NCI-H460 (cell line): ENCODE results near the gene C2orf76. TPM values are rescaled to one million over a fixed set of nuclear protein-coding genes. Genes with fewer than 3 reads are reported as not detected.
"Not testable (repeated sequence)": the region's sequence is repeated elsewhere in the genome, so short reads cannot be mapped to it uniquely, and the experiment has no call there.

Source experiments
- DNase-seq: peaks from one replicate; pipeline ENCODE4 v3.0.0-alpha.2; 2016; ENCODE audit warnings: low read depth; ENCODE audit errors: extremely low read depth
- polyA plus RNA-seq: library from polyadenylated mRNA; depleted of rRNA; stranded (reverse); fragments of >200 nt; gene quantifications from 2 replicates; pipeline ENCODE4 v1.2.3, GENCODE V29; 2014; cell fraction: nucleus; rRNA removed
- total RNA-seq: library from RNA; depleted of rRNA; stranded (reverse); fragments of >200 nt; shearing (Covaris generic); gene quantifications from 2 replicates; pipeline ENCODE4 v1.2.3, GENCODE V29; 2014; rRNA removed

Gene C2orf76
- total RNA-seq = 21.8 and 24.0 TPM in 2 replicates
- 3.1 and 12.1 TPM in 2 replicates for polyA plus RNA-seq

DNA sequence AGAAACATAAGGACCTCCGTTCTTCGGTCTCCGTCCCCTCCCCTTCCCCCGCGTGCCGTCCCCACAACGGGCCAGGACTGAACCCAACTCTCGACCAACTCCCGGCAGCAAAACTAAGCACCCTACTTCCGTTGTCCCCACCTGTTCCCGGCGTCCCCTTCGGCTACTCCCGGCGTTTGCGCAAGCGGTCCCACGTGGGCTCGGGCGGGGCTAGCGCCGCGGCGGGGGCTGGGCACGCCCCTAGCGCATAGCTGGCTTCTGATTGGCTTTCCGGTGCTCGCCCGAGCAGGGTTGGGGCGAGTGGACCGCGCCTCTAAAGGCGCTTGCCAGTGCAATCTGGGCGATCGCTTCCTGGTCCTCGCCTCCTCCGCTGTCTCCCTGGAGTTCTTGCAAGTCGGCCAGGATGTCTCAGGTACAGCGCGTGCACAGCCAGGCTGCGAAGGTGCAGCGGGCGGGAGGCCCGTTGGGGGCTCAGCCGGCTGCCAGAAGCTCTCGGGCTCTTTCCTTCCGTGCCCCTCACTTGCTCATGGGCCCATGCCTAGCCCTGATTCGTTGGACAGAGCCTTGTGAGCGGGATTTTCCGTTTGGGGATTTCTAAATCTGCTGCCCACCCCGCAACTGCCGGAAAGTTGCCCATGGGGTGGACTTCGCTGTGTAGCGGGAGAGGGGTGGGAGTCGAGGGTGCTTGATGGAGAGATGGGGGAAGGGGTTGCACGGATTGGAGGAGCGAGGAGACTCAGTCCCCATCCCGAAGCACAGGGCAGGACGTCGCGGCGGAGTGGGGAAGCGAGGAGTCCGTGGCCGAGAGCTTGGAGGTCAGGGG, at the start of gene C2orf76, which contains the start of gene DBI:
C2orf76 (minus strand) TSS at position 186 of the 823 bp plus-strand sequence. CDS start 26,875 bp downstream, outside the sequence.
DBI (plus strand) TSS at position 329 of the 823 bp plus-strand sequence; CDS start at position 404, 75 bp downstream.
- peak; percentile 94 for DNase-seq

DNA sequence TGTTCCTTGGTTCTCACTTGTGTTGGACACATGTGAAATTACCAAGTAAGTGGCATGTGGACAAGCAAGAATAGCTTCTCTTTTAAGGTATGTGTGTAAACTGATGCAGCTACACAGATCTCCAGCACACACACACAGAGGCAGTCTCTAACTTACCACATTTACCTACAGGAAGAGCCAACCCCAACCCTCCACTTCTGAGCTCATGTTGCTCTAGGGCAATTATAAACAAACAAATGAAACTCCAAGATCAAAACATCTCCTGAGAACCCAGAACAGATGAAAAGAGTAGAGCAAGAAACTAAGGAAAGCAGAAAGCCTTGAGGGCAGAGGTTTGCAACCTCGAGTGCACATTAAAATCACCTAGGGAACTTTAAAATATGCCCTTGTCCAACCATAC, 49.0 kb upstream of the C2orf76 start:
- no peak for DNase-seq

DNA sequence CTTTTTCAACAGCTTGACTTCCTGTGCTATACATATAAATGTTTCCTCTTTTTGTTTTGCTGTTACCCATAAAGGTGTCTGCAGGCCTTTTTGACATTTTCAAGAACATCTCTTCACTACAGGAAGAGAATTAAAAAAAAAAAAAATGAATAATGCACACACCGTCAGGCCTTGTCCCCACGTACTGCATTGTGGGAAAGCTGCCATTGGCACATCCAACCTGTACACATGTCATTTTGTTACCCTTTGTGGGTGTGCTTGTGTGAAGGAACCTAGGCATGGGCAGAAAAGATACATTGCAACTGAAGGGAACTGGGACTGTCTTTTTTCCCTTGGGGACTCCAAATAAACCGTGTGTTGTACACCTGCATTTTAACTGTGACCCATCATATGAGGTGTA, 48.3 kb upstream of the C2orf76 start:
- no peak for DNase-seq

DNA sequence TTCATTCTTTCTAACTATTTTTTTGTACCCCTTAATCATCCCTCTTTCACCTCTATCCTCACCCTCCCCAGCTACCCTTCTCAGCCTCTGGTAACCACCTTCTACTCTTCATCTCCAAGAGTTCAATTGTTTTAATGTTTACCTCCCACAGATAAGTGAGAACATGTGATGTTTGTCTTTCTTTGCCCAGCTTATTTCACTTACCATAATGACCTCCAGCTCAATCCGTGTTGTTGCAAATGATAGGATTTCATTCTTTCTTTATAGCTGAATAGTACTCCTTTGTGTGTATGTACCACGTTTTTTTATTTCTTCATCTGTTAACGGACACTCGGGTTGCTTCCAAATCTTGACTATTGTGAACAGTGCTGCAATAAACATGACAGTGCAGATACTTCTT, 42.9 kb upstream of the C2orf76 start:
- no peak for DNase-seq

DNA sequence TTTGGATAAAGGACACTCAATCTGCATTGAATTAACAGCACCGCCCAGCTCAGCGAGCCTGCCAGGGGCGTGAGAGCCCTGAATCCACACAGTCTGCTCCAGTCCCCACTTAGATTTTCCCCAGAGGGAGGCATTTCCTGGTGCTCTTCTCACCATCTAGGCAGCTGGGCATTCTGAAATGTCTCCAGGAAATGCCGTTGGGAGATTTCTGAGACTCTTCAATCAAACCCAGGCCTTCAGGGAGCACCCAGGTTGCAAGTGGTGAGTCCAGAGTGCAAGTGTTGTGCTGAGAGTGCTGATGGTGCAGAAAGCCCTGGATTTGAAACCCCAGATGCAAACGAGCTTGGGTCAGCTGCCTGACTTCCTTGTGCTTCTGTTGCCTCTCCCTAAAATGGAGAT, 41.6 kb upstream of the C2orf76 start:
- DNase-seq = no peak

DNA sequence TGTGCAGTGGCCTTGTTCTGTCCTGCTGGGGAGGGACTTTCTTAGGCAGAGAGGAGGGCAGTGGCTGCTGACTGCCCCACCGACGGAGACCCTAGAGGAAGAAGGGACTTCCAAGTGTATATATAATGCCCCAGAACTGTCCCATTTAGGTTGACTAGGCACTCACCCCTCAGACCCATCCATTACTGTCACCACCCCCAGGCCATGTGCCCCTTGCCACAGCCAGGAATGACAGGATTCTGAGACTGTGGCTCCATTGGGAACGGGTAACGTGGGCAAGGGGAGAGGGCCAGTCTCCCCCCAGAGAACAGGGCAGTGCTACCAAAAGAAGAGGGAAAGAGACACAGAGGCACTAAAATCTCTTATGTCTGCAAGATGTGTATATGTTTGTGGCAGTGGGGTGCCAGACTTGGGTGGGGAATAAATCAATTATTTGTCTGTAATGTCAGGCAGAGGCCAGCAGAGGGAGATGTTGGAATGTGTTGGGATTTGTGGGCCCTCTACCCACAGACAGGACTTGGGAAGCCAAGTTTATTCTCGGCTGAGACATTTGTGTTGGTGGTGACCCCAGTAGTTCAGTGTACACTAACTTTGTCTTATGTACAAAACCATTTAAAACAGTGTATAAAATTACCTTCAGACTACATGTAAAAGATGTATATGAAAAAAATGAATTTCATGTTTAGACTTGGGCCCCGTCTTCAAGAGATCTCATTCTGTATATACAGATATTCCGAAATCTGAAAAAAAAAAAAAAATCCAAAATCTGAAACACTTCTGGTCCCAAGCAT, 41.0 kb upstream of the C2orf76 start:
- peak; percentile 69 for DNase-seq

DNA sequence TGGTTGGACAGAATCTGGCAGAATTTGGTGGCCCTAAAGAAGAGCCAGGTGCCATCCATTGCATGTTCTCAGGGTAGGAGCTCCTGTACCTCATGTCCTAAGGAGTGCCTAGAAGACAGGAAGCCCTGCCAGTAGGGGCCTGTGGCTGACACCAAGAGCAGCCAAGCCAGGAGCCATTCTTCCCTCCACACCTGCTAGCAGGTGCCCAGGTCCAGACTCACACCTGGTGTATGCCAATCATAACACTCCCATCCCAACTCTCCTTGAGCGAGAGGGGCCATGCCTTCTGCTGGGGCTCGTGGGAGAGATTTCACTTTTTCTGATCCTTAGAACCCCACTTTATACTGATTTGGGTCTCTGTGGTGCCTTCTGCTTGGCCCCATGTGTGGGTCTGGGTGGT, 38.5 kb upstream of the C2orf76 start:
- DNase-seq = no peak

DNA sequence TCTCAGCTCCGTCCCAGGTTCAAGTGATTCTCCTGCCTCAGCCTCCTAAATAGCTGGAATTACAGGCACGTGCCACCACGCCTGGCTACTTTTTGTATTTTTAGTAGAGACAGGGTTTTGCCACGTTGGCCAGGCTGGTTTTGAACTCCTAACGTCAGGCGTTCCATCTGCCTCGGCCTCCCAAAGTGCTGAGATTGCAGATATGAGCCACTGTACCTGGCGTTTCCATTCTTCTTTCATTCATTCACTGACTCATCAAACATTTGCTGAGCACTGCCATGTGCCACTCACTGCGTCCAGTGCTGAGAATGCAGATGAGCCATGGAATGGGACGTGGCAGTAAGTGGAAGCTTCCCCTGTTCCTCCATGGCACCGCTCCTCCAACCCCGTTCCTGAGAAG, 37.0 kb upstream of the C2orf76 start:
- DNase-seq = not testable (repeated sequence)

DNA sequence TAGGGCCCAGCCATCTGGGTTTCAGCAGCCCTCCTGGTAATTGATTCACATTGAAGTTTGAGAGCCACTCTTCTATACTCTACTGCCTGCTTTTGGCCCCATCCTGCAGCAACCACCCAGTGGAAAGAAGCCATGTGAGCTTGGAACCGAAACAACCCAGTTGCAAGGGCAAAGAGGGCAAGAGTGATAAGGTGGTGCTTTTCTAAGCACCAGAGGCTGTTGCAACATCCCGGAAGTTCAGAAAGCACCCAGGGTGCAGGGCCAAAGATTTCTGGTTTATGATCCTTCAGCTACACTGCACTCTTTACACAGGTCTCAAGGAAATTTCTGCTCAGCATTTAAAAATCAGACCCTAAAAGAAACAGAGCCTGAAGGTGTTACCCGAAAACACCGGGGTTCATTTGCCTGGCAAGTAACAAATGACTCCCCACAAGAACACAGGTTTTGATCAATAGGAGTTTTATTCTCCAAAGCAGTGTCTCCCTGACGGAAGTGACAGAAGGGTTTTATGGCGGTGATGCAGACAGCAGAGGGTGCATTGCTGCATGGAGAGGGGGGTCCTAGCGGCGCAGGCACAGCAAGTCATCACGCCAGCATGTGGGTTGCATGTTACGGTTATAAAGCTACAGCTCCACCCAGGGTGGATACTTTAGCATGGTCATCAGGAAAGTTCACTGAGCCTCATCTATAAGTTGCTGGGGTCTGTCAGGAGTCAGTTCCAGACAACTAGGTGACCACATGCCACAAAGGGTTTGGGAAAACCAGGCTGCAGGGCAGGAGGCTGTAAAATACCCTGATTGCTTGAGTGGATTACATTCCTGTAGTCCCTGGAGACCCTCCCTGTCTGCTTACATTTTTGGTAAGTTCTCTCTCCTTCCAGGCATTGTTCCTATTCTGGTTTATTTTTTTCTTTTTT, 36.3 kb upstream of the C2orf76 start:
- no peak for DNase-seq

DNA sequence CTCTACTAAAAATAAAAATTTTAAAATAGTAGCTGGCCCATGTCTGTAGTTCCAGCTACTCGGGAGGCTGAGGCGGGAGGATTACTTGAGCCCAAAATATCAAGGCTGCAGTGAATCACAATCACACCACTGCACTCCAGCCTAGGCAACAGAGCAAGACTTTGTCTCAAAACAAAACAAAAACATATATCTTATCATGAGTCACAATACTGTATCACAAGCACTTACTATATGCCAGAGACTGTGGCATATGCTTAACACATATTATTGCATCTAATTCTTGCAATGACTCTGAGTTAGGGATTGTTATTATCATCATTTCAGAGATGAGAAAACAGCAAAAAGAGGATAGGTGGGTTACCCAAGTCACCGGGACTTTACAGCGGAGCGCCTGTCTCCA, 35.5 kb upstream of the C2orf76 start:
- DNase-seq = no peak

DNA sequence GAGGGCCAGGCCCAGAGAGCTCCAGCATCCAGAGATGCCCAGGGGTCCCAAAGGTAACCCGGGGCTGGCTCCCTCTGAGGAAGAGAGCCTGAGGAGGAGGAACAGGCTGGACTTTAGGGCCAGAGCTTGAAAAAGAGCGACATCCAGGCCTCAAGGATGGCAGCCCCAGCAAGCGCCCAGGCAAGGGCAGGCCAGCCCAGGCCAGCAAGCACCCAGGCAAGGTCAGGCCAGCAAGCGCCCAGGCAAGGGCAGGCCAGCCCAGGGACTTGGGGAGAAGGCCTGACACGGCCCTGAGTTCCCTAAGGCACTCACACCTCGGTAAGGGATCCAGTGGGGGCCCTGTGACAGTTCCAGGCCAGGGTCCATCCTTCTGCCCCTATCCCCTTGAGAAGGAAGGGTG, 30.6 kb upstream of the C2orf76 start:
- no peak for DNase-seq

DNA sequence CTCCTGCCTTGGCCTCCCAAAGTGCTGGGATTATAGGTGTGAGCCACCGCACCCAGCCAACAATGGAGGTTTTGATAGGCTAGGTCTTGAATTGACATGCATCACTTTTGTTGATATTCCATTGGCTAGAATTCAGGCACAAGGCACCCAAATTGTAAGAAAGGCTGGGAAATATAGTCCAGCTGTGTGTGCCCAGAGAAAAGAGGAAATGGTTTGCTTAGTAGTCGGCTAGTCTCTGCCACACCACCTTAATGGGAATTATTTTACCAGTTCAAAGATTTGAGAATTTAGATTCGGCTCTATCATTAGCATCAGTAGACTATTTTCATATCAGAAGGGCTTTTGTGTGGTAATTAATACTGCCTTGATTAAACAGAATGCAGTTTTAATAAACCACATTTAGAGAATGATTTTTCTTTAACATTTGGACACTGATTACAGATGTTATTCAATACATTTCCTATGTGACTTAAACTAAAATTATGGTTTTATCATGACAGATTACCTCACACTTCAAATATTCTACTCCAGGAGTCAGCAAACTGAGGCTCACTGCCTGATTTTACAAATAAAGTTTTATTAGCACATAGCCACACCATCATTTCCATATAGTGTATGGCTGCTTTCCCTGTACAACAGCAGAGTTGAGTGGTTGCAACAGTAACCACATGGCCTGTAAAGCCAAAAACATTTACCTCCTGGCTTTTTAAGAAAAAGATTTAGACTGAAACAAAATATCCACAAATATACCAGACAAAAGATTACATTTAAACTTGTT, 27.5 kb upstream of the C2orf76 start:
- no peak for DNase-seq

DNA sequence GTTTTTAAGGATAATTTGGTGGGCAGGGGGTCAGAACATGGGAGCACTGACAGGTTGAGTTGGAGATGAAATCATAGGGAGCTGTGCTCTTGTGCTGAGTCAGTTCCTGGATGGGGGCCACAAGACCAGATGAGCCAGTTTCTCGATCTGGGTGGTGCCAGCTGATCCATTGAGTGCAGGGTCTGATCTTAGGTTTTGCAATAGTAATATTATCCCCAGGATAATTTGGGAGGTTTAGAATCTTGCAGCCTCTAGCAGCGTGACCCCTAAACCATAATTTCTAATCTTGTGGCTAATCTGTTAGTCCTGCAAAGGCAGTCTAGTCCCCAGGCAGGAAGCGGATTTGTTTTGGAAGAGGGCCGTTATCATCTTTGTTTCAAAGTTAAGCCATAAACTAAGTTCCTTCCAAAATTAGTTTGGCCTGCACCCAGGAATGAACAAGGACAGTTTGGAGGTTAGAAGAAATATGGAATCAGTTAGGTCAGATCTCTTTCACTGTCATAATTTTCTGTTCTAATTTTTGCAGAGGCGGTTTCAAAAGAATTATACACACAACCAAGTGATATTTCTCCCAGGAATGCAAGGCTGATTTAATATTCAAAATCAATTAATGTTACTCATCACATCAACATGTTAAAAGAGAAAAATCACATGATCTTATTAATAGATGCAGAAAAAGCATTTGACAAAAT, 23.1 kb upstream of the C2orf76 start:
- DNase-seq = no peak

DNA sequence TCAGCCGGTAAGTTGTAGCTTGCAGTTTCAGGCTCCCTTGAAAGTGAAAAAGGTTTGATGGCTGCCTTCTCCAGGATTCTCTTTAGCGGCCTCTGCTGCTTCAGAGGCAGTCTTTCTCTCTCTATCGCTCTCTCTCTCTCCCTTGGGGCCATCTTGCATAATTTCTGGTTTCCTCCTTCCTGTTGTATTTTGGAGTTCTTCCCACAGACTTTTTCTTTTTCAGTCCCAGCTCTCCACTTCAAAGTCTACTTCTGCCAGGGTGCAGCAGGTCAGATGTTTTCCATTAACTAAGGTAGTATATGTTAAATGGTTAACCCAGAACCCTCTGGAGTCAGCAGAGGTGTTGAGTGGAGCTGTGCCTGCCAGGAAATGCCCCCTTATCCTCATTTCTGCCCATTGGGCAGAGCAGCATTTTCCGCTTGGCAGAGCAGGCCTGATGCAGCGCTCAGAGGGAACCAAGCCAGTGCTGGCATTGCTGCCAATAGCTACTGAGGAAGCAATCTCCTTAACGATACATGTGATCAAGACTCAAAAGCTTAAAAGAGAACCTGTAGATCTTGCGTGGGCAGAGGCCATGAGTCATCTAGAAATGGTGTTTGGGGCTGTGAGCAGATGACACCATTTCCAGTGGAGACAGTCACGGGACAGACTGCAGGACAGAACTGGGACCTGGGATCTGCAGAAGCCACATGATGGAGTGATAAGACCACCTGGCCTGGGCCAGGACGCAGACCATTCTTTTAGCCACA, 20.9 kb upstream of the C2orf76 start:
- peak; percentile 27 for DNase-seq

DNA sequence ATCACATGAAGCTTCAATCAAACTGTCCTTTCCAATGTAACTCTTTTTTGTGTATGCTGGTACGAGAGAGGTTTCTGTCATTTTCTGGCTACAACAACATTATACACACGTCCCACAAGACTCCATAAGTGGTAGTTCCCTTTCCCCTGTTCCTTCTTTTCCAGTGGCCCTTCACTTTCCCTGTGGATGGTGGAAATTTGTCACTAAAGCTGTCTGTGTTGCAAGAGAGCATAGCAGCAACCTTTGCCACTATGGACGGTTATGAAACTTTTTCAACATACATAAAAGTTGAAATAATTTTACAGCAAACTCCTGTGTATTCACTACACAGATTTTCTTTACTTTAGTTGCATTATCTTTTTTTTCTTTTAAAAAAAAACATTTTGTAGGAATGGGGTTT, 18.8 kb upstream of the C2orf76 start:
- DNase-seq = no peak

DNA sequence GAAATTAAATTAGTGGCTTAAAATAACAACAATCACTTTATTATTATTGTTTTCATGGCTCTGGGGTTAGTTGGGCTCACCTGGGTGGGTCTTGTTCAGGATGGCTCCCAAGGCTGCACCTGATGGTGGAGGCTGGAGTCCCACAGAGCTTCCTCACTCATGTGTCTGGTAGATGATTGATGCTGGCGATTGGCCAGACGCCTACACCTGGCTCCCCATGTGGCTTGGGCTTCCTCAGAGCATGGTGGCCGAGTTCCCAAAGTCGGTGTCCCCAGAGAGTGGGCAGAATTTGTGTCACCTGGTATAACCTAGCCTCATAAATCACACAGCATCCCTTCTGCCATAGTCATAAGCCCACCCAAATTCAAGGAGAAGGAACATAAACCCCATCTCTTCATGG, 18.3 kb upstream of the C2orf76 start:
- no peak for DNase-seq

DNA sequence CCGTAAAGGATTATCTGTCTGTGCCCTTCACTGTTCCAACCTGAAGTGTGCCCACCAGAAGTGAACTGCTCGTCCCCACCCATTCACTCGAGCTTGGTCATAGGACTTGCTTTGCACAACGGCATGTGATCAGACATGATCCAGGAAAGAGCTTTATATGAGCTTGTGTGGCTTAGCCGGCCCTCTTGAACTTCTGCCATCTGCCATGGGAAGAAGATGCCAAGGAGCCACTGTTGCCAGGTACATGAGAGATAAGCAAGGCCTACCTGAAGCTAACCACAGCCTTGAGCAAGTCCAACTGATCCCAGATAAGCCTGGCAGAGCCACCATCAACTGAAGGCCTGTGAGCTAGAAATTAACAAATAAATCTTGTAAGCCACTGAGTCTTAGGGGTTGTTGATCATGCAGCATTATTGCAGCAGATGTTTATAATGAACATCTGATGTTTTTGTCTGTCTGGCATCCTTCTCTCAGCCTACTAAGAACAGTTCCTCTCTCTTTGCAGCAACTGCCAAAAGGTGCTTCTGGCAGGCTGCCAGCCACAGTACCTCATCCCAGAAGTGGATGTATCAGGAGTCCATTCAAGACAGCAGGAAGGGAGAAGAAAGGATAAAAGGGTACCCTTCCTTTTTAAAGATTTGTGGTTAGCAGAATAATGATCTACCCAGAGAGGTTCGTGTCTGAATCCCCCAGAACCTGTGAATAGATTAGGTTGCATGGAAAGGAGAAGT, 16.9 kb upstream of the C2orf76 start:
- no peak for DNase-seq

DNA sequence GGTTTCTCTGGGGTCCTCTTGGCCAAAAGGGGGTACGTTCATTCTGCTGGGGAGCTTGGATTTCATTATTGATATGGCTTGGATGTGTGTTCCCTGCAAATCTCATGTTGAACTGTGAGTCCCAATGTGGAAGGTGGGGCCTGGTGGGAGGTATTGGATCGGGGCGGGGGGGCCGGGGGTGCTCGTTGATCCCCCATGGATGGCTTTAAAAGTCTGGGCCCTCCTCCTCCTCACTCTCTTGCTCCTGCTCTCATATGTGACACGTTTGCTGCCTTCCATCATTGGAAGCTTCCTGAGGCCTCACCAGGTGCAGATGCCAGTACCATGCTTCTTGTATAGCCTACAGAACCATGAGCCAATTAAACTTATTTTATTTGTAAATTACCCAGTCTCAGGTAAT, 11.9 kb upstream of the C2orf76 start:
- no peak for DNase-seq
